ENCODE results near the gene CDK15.

CDK15 gene

DNA sequence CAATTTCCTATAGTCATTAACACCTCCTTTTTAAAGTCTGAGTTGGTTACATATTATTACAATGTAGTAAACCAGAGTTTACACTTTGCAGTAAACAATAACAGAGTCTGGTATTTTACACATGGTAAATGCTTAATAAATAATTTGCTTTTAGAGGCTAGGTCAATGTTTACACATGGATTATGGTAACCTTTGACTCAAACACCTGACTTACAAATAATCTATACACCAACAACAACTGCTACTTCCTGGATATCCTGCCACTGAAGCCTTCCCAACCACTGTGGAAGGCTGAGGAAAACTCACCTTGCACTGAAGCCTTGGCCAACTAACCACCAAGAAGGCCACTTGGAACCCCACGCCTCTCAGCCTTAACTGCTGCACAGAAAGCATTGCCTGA lies 31.0 kb upstream of the CDK15 start:
- H3K27ac ChIP-seq (ENCODE audit: low read length), result no peak overlapping the region
- no peaks in the 10 kb centered on the region for H3K9me3 ChIP-seq (ENCODE audit: control insufficient read depth in 1 of 2, low read length in 2 of 2)
- no peak overlapping the region for H3K4me3 ChIP-seq (ENCODE audit: low read depth in 1 of 2, low read length in 2 of 2)
- H3K36me3 ChIP-seq (ENCODE audit: control insufficient read depth in 1 of 2, insufficient read depth in 2 of 2, low read length in 2 of 2), result no peaks in the 10 kb centered on the region
- peaks cover 7 to 12% of the 10 kb centered on the region in 2 donors for H3K4me1 ChIP-seq (ENCODE audit: control insufficient read depth in 1 of 2, insufficient read depth in 2 of 2, low read length in 2 of 2)
- no peaks in the 10 kb centered on the region for H3K27me3 ChIP-seq (ENCODE audit: low read depth, low read length)

GRCh38 chr2:201777043-201777442 lies 29.3 kb upstream of the CDK15 start:
- Histone ChIP-seq H3K4me1 (ENCODE audit: control insufficient read depth in 1 of 2, insufficient read depth in 2 of 2, low read length in 2 of 2) (peaks cover 7 to 12% of the 10 kb centered on the region in 2 donors), H3K27ac (ENCODE audit: low read length) (no peak overlapping the region), H3K9me3 (ENCODE audit: control insufficient read depth in 1 of 2, low read length in 2 of 2) (no peaks in the 10 kb centered on the region), H3K36me3 (ENCODE audit: control insufficient read depth in 1 of 2, insufficient read depth in 2 of 2, low read length in 2 of 2) (no peaks in the 10 kb centered on the region), H3K27me3 (ENCODE audit: low read depth, low read length) (no peaks in the 10 kb centered on the region), H3K4me3 (ENCODE audit: low read depth in 1 of 2, low read length in 2 of 2) (no peak overlapping the region)

GRCh38 chr2:201777869-201778268 lies 28.5 kb upstream of the CDK15 start:
- no peak overlapping the region for H3K27ac ChIP-seq (ENCODE audit: low read length)
- peaks cover 7 to 12% of the 10 kb centered on the region in 2 donors for H3K4me1 ChIP-seq (ENCODE audit: control insufficient read depth in 1 of 2, insufficient read depth in 2 of 2, low read length in 2 of 2)
- no peaks in the 10 kb centered on the region for H3K9me3 ChIP-seq (ENCODE audit: control insufficient read depth in 1 of 2, low read length in 2 of 2)
- H3K27me3 ChIP-seq (ENCODE audit: low read depth, low read length), result no peaks in the 10 kb centered on the region
- H3K4me3 ChIP-seq (ENCODE audit: low read depth in 1 of 2, low read length in 2 of 2), result no peak overlapping the region
- no peaks in the 10 kb centered on the region for H3K36me3 ChIP-seq (ENCODE audit: control insufficient read depth in 1 of 2, insufficient read depth in 2 of 2, low read length in 2 of 2)

DNA sequence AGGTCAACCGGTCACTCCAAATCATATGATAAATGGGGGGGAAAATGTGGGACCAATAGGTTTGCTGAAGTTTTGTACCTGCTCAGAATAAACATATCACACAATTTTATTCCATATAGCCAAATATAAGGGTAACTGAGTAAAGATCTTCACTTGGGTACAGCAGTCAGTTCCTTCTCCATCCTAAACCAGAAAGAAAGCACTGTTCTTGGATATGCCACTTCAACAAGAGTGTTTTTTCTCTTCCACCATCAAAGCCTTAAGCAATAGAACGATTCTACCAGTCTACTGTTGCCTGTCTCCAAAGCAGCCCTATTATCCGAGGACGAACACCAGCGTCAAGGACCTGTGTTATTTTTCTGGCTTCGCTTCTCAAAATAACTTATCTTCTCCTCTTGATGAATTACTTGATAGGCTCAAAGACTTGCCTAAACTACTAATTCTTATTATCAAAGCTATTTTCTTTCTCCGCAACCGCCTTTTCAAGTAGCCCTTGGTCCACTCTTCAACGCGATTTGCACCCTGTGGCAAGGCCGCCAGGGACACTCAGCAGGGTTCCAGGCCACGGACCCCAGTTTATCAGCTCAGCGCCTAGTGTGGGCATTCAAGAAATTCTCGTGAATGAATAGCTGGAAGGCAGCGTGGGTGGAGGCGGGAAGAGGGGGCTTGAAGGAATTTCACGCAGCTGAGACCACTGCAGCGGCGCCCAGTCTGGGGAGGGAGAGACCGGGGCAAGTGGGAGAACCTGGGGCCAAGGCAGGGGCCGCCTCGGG lies 26.2 kb upstream of the CDK15 start:
- Histone ChIP-seq H3K4me3 (ENCODE audit: low read depth in 1 of 2, low read length in 2 of 2) (peak overlapping the region; percentile 89 to 95), H3K4me1 (ENCODE audit: control insufficient read depth in 1 of 2, insufficient read depth in 2 of 2, low read length in 2 of 2) (peaks cover 7 to 12% of the 10 kb centered on the region in 2 donors), H3K27me3 (ENCODE audit: low read depth, low read length) (no peaks in the 10 kb centered on the region), H3K27ac (ENCODE audit: low read length) (peak overlapping the region; percentile 78), H3K36me3 (ENCODE audit: control insufficient read depth in 1 of 2, insufficient read depth in 2 of 2, low read length in 2 of 2) (no peaks in the 10 kb centered on the region), H3K9me3 (ENCODE audit: control insufficient read depth in 1 of 2, low read length in 2 of 2) (no peaks in the 10 kb centered on the region)

GRCh38 chr2:201780674-201781493 lies 25.5 kb upstream of the CDK15 start, which contains the start of gene ALS2:
Gene ALS2, minus strand, starts transcription at chr2:201780933. Its CDS starts 12,048 bp downstream, at chr2:201768885.
- peaks cover 7 to 12% of the 10 kb centered on the region in 2 donors for H3K4me1 ChIP-seq (ENCODE audit: control insufficient read depth in 1 of 2, insufficient read depth in 2 of 2, low read length in 2 of 2)
- H3K9me3 ChIP-seq (ENCODE audit: control insufficient read depth in 1 of 2, low read length in 2 of 2), result no peaks in the 10 kb centered on the region
- H3K36me3 ChIP-seq (ENCODE audit: control insufficient read depth in 1 of 2, insufficient read depth in 2 of 2, low read length in 2 of 2), result no peaks in the 10 kb centered on the region
- no peaks in the 10 kb centered on the region for H3K27me3 ChIP-seq (ENCODE audit: low read depth, low read length)
- peak within 1 kb of the TSS; percentile 78 for H3K27ac ChIP-seq (ENCODE audit: low read length)
- H3K4me3 ChIP-seq (ENCODE audit: low read depth in 1 of 2, low read length in 2 of 2), result peak within 1 kb of the TSS; percentile 89 to 95

GRCh38 chr2:201781557-201782051 lies 24.7 kb upstream of the CDK15 start:
- Histone ChIP-seq H3K36me3 (ENCODE audit: control insufficient read depth in 1 of 2, insufficient read depth in 2 of 2, low read length in 2 of 2) (no peaks in the 10 kb centered on the region), H3K27me3 (ENCODE audit: low read depth, low read length) (no peaks in the 10 kb centered on the region), H3K9me3 (ENCODE audit: control insufficient read depth in 1 of 2, low read length in 2 of 2) (no peaks in the 10 kb centered on the region), H3K27ac (ENCODE audit: low read length) (peak overlapping the region; percentile 78), H3K4me1 (ENCODE audit: control insufficient read depth in 1 of 2, insufficient read depth in 2 of 2, low read length in 2 of 2) (peaks cover 7 to 12% of the 10 kb centered on the region in 2 donors), H3K4me3 (ENCODE audit: low read depth in 1 of 2, low read length in 2 of 2) (peak overlapping the region; percentile 89 to 95)

DNA sequence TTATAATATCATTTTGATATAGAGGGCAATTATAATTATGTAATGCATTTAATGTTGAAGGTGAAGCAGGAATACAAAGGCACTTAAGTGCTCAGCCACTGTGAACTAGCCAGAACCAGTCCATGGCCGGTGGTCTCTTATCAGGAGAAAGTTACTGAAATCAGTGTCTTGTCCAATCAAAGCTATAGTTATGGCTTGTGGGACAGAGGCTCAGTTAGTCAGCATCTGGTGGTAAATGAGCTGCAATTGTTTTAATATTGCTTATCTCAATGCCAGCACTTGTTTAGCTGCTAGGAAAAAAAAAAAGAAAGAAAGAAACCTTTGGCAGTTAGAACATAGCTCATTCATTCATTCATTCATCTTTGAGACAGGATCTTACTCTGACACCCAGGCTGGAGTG lies 21.8 kb upstream of the CDK15 start:
- Histone ChIP-seq H3K27ac (ENCODE audit: low read length) (no peak overlapping the region), H3K9me3 (ENCODE audit: control insufficient read depth in 1 of 2, low read length in 2 of 2) (no peaks in the 10 kb centered on the region), H3K4me1 (ENCODE audit: control insufficient read depth in 1 of 2, insufficient read depth in 2 of 2, low read length in 2 of 2) (peaks cover 4 to 7% of the 10 kb centered on the region in 2 donors), H3K4me3 (ENCODE audit: low read depth in 1 of 2, low read length in 2 of 2) (no peak overlapping the region), H3K36me3 (ENCODE audit: control insufficient read depth in 1 of 2, insufficient read depth in 2 of 2, low read length in 2 of 2) (no peaks in the 10 kb centered on the region), H3K27me3 (ENCODE audit: low read depth, low read length) (no peaks in the 10 kb centered on the region)

DNA sequence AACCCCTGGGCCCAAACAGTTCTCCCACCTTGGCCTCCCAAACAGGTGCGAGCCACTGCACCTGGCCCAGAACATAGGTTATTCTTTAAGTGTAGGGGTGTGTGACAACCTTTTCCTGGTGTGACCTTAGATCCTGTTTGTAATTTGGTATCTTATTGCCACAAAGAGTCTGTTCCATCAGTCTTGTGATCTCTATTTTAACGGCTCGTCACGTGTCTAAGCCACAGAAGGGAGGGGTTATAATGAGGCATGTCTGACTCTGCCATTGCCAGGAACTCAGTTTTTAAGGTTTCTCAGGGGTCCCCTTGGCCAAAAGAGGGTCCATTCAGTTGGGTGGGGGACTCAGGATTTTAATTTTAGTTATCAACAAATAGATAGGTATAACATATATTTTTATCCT lies 21.2 kb upstream of the CDK15 start:
- Histone ChIP-seq H3K36me3 (ENCODE audit: control insufficient read depth in 1 of 2, insufficient read depth in 2 of 2, low read length in 2 of 2) (no peaks in the 10 kb centered on the region), H3K4me1 (ENCODE audit: control insufficient read depth in 1 of 2, insufficient read depth in 2 of 2, low read length in 2 of 2) (peaks cover 0 to 2% of the 10 kb centered on the region in 2 donors), H3K4me3 (ENCODE audit: low read depth in 1 of 2, low read length in 2 of 2) (no peak overlapping the region), H3K27me3 (ENCODE audit: low read depth, low read length) (no peaks in the 10 kb centered on the region), H3K27ac (ENCODE audit: low read length) (no peak overlapping the region), H3K9me3 (ENCODE audit: control insufficient read depth in 1 of 2, low read length in 2 of 2) (no peaks in the 10 kb centered on the region)

DNA sequence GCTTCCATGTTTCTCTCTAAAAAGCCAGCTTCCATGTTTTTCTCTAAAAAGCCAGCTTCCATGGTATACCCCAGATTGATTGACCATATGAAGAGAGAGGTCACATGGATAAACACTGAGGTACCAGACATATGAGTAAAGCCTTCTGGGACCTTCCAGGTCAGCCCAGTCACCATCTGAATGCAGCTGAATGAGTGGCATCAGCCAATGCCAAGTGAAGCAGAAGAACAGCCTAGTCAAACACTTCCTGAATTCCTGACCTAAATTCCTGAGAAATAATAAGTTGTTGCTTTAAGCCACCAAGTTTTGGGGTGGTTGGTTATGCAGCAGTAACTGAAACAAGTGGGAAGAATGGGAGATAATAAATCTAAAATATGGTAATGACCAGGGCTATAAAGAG lies 19.9 kb upstream of the CDK15 start:
- no peaks in the 10 kb centered on the region for H3K4me1 ChIP-seq (ENCODE audit: control insufficient read depth in 1 of 2, insufficient read depth in 2 of 2, low read length in 2 of 2)
- H3K4me3 ChIP-seq (ENCODE audit: low read depth in 1 of 2, low read length in 2 of 2), result no peak overlapping the region
- no peaks in the 10 kb centered on the region for H3K27me3 ChIP-seq (ENCODE audit: low read depth, low read length)
- H3K36me3 ChIP-seq (ENCODE audit: control insufficient read depth in 1 of 2, insufficient read depth in 2 of 2, low read length in 2 of 2), result no peaks in the 10 kb centered on the region
- H3K9me3 ChIP-seq (ENCODE audit: control insufficient read depth in 1 of 2, low read length in 2 of 2), result no peaks in the 10 kb centered on the region
- H3K27ac ChIP-seq (ENCODE audit: low read length), result no peak overlapping the region

DNA sequence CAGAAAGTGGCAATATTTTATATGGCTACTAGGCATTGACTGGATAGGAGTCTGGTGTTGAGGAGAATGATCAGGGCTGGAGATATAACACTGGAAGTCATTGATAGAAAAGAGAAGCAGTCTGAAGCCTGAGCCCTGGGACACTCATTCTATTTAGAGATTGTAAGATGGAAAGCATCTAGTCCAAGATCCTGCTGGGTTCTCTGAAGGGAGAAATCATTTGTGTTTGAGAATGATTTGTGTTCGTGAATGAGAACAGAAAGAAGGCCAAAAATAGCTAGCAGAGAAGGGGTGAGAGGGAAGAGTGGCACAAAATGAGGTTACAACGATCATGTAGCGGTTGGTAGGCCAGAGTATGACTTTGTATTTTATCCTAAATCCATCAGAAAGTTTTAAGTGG lies 18.0 kb upstream of the CDK15 start:
- H3K36me3 ChIP-seq (ENCODE audit: control insufficient read depth in 1 of 2, insufficient read depth in 2 of 2, low read length in 2 of 2), result no peaks in the 10 kb centered on the region
- H3K27ac ChIP-seq (ENCODE audit: low read length), result no peak overlapping the region
- no peaks in the 10 kb centered on the region for H3K4me1 ChIP-seq (ENCODE audit: control insufficient read depth in 1 of 2, insufficient read depth in 2 of 2, low read length in 2 of 2)
- no peaks in the 10 kb centered on the region for H3K27me3 ChIP-seq (ENCODE audit: low read depth, low read length)
- H3K9me3 ChIP-seq (ENCODE audit: control insufficient read depth in 1 of 2, low read length in 2 of 2), result no peaks in the 10 kb centered on the region
- H3K4me3 ChIP-seq (ENCODE audit: low read depth in 1 of 2, low read length in 2 of 2), result no peak overlapping the region

DNA sequence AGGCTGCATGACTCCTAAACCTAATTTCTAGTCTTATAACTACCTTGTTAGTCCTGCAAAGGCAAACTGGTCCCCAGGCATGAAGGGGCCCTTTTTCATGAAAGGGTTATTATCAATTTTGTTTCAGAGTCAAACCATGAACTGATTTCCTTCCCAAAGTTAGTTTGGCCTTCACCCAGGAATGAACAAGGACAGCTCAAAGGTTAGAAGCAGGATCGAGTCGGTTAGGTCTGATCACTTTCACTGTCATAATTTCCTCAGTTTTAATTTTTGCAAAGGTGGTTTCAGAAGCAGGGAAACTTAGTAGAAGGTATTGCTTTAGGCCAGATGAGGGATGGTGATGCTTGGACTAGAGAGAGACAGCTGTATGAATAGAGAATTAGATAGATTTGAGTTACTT lies 16.9 kb upstream of the CDK15 start:
- H3K27ac ChIP-seq (ENCODE audit: low read length), result no peak overlapping the region
- no peaks in the 10 kb centered on the region for H3K4me1 ChIP-seq (ENCODE audit: control insufficient read depth in 1 of 2, insufficient read depth in 2 of 2, low read length in 2 of 2)
- H3K9me3 ChIP-seq (ENCODE audit: control insufficient read depth in 1 of 2, low read length in 2 of 2), result no peaks in the 10 kb centered on the region
- no peaks in the 10 kb centered on the region for H3K36me3 ChIP-seq (ENCODE audit: control insufficient read depth in 1 of 2, insufficient read depth in 2 of 2, low read length in 2 of 2)
- H3K27me3 ChIP-seq (ENCODE audit: low read depth, low read length), result no peaks in the 10 kb centered on the region
- no peak overlapping the region for H3K4me3 ChIP-seq (ENCODE audit: low read depth in 1 of 2, low read length in 2 of 2)
